Ishikawa (cell line): ENCODE data around the gene EHF.

Experiments used
- CEBPB ChIP-seq: IDR thresholded peaks from 2 replicates; pipeline ENCODE4 v1.6.1; 2012
- CREB1 ChIP-seq: IDR thresholded peaks from 2 replicates; pipeline ENCODE4 v1.6.1; 2012; ENCODE audit warnings: low read depth
- EGR1 ChIP-seq: IDR thresholded peaks from 2 replicates; pipeline ENCODE4 v1.6.1; 2012
- EP300 ChIP-seq: IDR thresholded peaks from 2 replicates; pipeline ENCODE4 v1.6.1; 2012; ENCODE audit warnings: borderline replicate concordance
- FOXM1 ChIP-seq: IDR thresholded peaks from 2 replicates; pipeline ENCODE4 v1.6.1; 2012; ENCODE audit warnings: low read depth, borderline replicate concordance
- NFIC ChIP-seq: IDR thresholded peaks from 2 replicates; pipeline ENCODE4 v1.6.1; 2012
- RAD21 ChIP-seq: IDR thresholded peaks from 2 replicates; pipeline ENCODE4 v1.6.1; 2012; ENCODE audit warnings: low read depth
- TAF1 ChIP-seq: IDR thresholded peaks from 2 replicates; pipeline ENCODE4 v1.6.1; 2012; ENCODE audit warnings: low read depth, mild to moderate bottlenecking
- YY1 ChIP-seq: IDR thresholded peaks from 2 replicates; pipeline ENCODE4 v1.6.1; 2012; ENCODE audit warnings: low read depth
- TF ChIP-seq, protein P1 (sequence below): IDR thresholded peaks from 2 replicates; pipeline ENCODE4 v1.6.1; 2012
- TF ChIP-seq, protein P2 (sequence below): IDR thresholded peaks from 2 replicates; pipeline ENCODE4 v1.6.1; 2012; ENCODE audit warnings: low read depth, mild to moderate bottlenecking

DNA sequence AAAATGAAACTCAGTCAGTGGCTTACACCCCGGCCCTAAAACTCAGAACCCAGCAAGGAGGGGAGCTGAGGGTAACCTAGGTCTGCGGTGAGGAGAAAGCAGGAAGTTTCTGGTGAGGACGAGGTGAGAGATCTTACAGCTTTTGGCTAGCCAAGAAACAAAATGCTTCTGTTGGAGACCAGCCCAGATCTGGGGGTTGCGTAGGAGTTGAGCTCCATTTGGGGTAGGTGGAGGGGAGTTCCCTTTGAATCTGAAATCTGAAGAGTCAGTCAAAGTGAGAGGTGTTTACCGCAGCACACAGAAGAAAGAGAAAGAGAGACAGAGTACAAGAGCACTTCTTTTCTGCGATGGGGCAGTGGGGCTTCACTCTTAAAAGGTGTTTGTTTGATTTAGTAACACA is 29.6 kb downstream of the EHF start:
- TF ChIP-seq NFIC (no peak), EGR1 (no peak), CREB1 (no peak), CEBPB (no peak), TAF1 (no peak), YY1 (no peak), FOXM1 (no peak), EP300 (no peak), RAD21 (no peak)
- TF ChIP-seq, protein P1, sequence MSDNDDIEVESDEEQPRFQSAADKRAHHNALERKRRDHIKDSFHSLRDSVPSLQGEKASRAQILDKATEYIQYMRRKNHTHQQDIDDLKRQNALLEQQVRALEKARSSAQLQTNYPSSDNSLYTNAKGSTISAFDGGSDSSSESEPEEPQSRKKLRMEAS: no peak
- TF ChIP-seq, protein P2, sequence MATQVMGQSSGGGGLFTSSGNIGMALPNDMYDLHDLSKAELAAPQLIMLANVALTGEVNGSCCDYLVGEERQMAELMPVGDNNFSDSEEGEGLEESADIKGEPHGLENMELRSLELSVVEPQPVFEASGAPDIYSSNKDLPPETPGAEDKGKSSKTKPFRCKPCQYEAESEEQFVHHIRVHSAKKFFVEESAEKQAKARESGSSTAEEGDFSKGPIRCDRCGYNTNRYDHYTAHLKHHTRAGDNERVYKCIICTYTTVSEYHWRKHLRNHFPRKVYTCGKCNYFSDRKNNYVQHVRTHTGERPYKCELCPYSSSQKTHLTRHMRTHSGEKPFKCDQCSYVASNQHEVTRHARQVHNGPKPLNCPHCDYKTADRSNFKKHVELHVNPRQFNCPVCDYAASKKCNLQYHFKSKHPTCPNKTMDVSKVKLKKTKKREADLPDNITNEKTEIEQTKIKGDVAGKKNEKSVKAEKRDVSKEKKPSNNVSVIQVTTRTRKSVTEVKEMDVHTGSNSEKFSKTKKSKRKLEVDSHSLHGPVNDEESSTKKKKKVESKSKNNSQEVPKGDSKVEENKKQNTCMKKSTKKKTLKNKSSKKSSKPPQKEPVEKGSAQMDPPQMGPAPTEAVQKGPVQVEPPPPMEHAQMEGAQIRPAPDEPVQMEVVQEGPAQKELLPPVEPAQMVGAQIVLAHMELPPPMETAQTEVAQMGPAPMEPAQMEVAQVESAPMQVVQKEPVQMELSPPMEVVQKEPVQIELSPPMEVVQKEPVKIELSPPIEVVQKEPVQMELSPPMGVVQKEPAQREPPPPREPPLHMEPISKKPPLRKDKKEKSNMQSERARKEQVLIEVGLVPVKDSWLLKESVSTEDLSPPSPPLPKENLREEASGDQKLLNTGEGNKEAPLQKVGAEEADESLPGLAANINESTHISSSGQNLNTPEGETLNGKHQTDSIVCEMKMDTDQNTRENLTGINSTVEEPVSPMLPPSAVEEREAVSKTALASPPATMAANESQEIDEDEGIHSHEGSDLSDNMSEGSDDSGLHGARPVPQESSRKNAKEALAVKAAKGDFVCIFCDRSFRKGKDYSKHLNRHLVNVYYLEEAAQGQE: no peak
